ENCODE results near the gene SNAPC4.

The SNAPC4 gene

DNA sequence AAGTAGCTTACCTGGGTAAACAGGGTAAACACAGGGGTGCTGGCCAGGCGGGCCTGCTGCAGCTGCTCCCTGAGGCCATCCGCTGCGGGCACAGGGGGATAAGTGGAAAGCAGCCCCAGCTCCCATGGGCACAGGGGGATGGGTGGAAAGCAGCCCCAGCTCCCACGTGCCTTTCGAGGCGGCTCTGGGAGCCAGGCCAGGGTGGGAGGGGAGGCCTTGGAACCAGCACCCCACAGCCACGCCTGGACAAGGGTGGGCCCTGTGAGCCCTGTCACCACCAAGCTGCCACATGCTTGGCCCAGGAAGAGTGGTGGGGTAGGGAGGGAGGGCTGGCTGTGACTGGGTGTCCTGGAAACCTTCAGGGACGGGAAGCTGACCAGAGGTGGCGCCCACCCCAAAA lies 18.7 kb downstream of the SNAPC4 start:
- Histone ChIP-seq H3K9me3 (ENCODE audit: control insufficient read depth, low read length) (no peaks in the 10 kb centered on the region), H3K27ac (no peak overlapping the region), H2AFZ (no peak overlapping the region), H3K79me2 (no peaks in the 10 kb centered on the region), H3K4me1 (no peaks in the 10 kb centered on the region), H3K27me3 (ENCODE audit: control insufficient read depth, insufficient read depth, low read length) (no peaks in the 10 kb centered on the region), H3K4me2 (ENCODE audit: low read length) (no peak overlapping the region), H3K4me3 (ENCODE audit: low read depth, low read length) (no peak overlapping the region), H3K36me3 (ENCODE audit: control insufficient read depth, insufficient read depth, low read length) (no peaks in the 10 kb centered on the region), H3K9ac (no peak overlapping the region)
- TF ChIP-seq, protein P1, sequence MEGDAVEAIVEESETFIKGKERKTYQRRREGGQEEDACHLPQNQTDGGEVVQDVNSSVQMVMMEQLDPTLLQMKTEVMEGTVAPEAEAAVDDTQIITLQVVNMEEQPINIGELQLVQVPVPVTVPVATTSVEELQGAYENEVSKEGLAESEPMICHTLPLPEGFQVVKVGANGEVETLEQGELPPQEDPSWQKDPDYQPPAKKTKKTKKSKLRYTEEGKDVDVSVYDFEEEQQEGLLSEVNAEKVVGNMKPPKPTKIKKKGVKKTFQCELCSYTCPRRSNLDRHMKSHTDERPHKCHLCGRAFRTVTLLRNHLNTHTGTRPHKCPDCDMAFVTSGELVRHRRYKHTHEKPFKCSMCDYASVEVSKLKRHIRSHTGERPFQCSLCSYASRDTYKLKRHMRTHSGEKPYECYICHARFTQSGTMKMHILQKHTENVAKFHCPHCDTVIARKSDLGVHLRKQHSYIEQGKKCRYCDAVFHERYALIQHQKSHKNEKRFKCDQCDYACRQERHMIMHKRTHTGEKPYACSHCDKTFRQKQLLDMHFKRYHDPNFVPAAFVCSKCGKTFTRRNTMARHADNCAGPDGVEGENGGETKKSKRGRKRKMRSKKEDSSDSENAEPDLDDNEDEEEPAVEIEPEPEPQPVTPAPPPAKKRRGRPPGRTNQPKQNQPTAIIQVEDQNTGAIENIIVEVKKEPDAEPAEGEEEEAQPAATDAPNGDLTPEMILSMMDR (IDR thresholded peaks at IDR 0.05): no peak

DNA sequence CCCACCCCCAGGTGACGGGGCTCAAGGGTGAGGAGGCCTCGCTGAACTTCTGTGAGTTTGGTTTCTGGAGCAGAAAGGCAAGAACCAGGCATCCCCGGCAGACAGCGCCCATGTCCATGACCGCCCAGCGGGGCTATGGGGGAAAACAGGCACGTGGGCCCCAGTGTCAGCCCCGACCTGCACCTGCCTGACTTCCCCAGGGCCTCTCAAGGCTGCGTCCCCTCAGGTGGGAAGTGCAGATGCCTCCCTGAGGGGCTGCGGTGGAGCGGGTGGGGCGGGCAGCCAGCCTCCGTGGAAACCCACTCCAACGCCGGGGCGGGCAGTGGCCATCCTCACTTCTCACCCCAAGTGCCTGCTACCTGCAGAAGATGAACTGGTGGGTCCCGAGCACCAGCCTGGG lies 19.6 kb downstream of the SNAPC4 start:
- Histone ChIP-seq H3K36me3 (ENCODE audit: control insufficient read depth, insufficient read depth, low read length) (no peaks in the 10 kb centered on the region), H3K4me3 (ENCODE audit: low read depth, low read length) (no peak overlapping the region), H3K9ac (no peak overlapping the region), H3K4me1 (no peaks in the 10 kb centered on the region), H3K27me3 (ENCODE audit: control insufficient read depth, insufficient read depth, low read length) (no peaks in the 10 kb centered on the region), H3K79me2 (no peaks in the 10 kb centered on the region), H3K4me2 (ENCODE audit: low read length) (no peak overlapping the region), H3K27ac (no peak overlapping the region), H3K9me3 (ENCODE audit: control insufficient read depth, low read length) (no peaks in the 10 kb centered on the region), H2AFZ (no peak overlapping the region)
- TF ChIP-seq, protein P1 (IDR thresholded peaks at IDR 0.05): no peak

DNA sequence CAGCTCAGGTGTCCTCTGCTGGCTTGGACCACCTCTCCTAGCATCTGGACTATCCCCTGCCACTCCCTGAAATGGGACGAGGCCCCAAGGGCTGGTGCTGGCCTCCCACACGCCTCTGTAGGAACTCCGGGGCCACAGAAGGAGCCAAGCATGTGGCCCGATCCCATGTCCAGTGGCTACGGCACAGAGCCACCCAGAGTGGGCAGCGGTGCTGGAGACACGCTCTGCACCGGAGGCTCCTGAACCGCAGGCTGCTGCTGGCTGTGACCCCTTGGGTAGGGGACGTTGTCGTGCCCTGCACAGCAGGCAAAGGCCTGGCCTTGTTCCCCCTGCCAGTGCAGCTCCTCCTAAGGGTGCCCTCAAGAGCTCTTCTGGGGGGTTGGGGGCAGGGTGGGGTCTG lies 20.1 kb downstream of the SNAPC4 start:
- Histone ChIP-seq H3K27ac (no peak overlapping the region), H3K9ac (no peak overlapping the region), H3K4me1 (no peaks in the 10 kb centered on the region), H3K27me3 (ENCODE audit: control insufficient read depth, insufficient read depth, low read length) (no peaks in the 10 kb centered on the region), H3K4me2 (ENCODE audit: low read length) (no peak overlapping the region), H3K36me3 (ENCODE audit: control insufficient read depth, insufficient read depth, low read length) (no peaks in the 10 kb centered on the region), H3K9me3 (ENCODE audit: control insufficient read depth, low read length) (no peaks in the 10 kb centered on the region), H2AFZ (no peak overlapping the region), H3K79me2 (no peaks in the 10 kb centered on the region), H3K4me3 (ENCODE audit: low read depth, low read length) (no peak overlapping the region)
- TF ChIP-seq, protein P1 (IDR thresholded peaks at IDR 0.05): no peak

DNA sequence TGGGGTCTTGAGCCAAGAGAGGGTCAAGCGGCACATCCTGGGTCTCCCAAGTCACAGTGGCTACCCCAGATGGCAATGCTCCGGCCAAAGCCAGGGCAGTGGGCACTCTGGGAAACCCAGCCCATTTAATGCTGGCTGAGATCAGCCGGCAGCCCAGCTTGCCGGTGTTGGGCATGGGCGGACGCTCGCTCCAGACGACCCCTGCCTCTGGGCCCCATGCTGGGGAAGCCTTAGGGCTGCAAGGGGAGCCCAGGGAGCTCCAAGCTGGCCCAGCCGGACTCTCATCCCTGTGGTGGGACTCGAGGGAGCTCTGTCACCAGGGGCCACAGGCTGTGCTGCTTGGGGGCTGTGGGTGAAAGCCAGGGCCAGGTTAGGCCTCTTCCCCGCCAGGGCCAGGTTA lies 20.6 kb downstream of the SNAPC4 start:
- TF ChIP-seq, protein P1 (IDR thresholded peaks at IDR 0.05): no peak
- H3K36me3 ChIP-seq (ENCODE audit: control insufficient read depth, insufficient read depth, low read length): no peaks in the 10 kb centered on the region
- H3K9ac ChIP-seq: no peak overlapping the region

DNA sequence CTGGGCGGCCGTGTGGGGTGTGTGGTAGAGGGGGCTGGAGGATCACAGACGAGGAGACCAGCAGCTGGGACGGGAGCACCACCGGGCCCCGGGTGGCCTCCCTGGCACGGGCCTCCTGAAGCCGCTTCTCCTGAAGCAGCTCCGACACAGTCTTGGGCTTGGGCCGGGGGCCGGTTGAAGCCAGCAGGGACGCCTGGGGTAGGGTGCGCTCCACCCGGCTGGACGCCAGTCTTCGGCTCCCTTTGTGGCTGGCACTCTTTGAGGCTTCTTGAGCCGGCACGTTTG lies 21.0 kb downstream of the SNAPC4 start:
- Histone ChIP-seq H2AFZ (no peak overlapping the region), H3K27me3 (ENCODE audit: control insufficient read depth, insufficient read depth, low read length) (no peaks in the 10 kb centered on the region), H3K4me1 (no peaks in the 10 kb centered on the region), H3K9me3 (ENCODE audit: control insufficient read depth, low read length) (no peaks in the 10 kb centered on the region), H3K79me2 (no peaks in the 10 kb centered on the region), H3K36me3 (ENCODE audit: control insufficient read depth, insufficient read depth, low read length) (no peaks in the 10 kb centered on the region), H3K27ac (no peak overlapping the region), H3K9ac (no peak overlapping the region), H3K4me2 (ENCODE audit: low read length) (no peak overlapping the region), H3K4me3 (ENCODE audit: low read depth, low read length) (no peak overlapping the region)
- TF ChIP-seq, protein P1 (IDR thresholded peaks at IDR 0.05): no peak

More for the DNA sequence above, 20.6 kb downstream of the SNAPC4 start:
- Histone ChIP-seq H3K27ac (no peak overlapping the region), H3K79me2 (no peaks in the 10 kb centered on the region), H2AFZ (no peak overlapping the region), H3K9me3 (ENCODE audit: control insufficient read depth, low read length) (no peaks in the 10 kb centered on the region), H3K4me3 (ENCODE audit: low read depth, low read length) (no peak overlapping the region), H3K27me3 (ENCODE audit: control insufficient read depth, insufficient read depth, low read length) (no peaks in the 10 kb centered on the region), H3K4me2 (ENCODE audit: low read length) (no peak overlapping the region), H3K4me1 (no peaks in the 10 kb centered on the region)
